A673 (cell line): Measurements from ENCODE around the gene UGGT2. TPM values are rescaled to one million over a fixed set of nuclear protein-coding genes. Genes with fewer than 3 reads are reported as not detected.
"Not testable (repeated sequence)": the region's sequence is repeated elsewhere in the genome, so short reads cannot be mapped to it uniquely, and the experiment has no call there.

Experiments used
- BruUV-seq: library from RNA; stranded (reverse); fragments of 400-500 nt; replicated peaks from 2 replicates; lab custom pipeline; 2021; lab: Mats Ljungman, UMichigan
- CTCF ChIA-PET: fragments of 300-600 bp; sonication (Branson Sonifier 250); formaldehyde crosslinking; loops from one replicate; lab custom pipeline; 2022; ENCODE audit warnings: antibody characterized with exemption; lab: Charles Lee
- POLR2A ChIA-PET: fragments of 300-600 bp; sonication (Branson Sonifier 250); formaldehyde crosslinking; loops from one replicate; lab custom pipeline; 2022; ENCODE audit warnings: antibody characterized with exemption; ENCODE audit not compliant: low non-redundant PET; lab: Charles Lee
- DNase-seq: peaks from one replicate; pipeline ENCODE4 v3.0.0-alpha.2; 2015; ENCODE audit warnings: low spot score
- H3K27ac ChIP-seq: fragments of 200-600 bp; sonication (generic); 2 replicates; pipeline ENCODE4 v1.5.1; 2016; ENCODE audit warnings: mixed run types, low read depth, mild to moderate bottlenecking, mixed read lengths, antibody characterized with exemption, low read length; ENCODE audit not compliant: poor library complexity, severe bottlenecking
- H3K27me3 ChIP-seq: fragments of 200-600 bp; sonication (generic); replicated peaks from 2 replicates; pipeline ENCODE4 v1.6.1; 2017; ENCODE audit warnings: mixed run types, low read depth, mild to moderate bottlenecking, mixed read lengths, antibody characterized with exemption, low read length; ENCODE audit not compliant: insufficient read depth, poor library complexity
- H3K36me3 ChIP-seq: fragments of 200-600 bp; sonication (generic); 2 replicates; pipeline ENCODE4 v1.6.1; 2016; ENCODE audit warnings: mixed run types, mild to moderate bottlenecking, mixed read lengths, antibody characterized with exemption, low read length; ENCODE audit not compliant: insufficient read depth, poor library complexity, severe bottlenecking
- H3K4me1 ChIP-seq: fragments of 200-600 bp; sonication (generic); 2 replicates; pipeline ENCODE4 v1.6.1; 2017; ENCODE audit warnings: mixed run types, mild to moderate bottlenecking, mixed read lengths, antibody characterized with exemption, low read length; ENCODE audit not compliant: insufficient read depth, poor library complexity, severe bottlenecking
- H3K4me3 ChIP-seq: fragments of 200-600 bp; sonication (generic); 2 replicates; pipeline ENCODE4 v1.5.1; 2016; ENCODE audit warnings: low read depth, mixed run types, mild to moderate bottlenecking, mixed read lengths, low read length; ENCODE audit not compliant: poor library complexity, severe bottlenecking
- H3K9me3 ChIP-seq: fragments of 200-600 bp; sonication (generic); 2 replicates; pipeline ENCODE4 v1.6.1; 2016; ENCODE audit warnings: mixed run types, low read depth, mild to moderate bottlenecking, mixed read lengths, antibody characterized with exemption, low read length; ENCODE audit not compliant: poor library complexity, severe bottlenecking
- CTCF ChIP-seq: fragments of 300-800, 200-600 bp; sonication (generic); conservative IDR thresholded peaks from 2 replicates; pipeline ENCODE4 v1.5.1; 2017; ENCODE audit warnings: low read depth, mild to moderate bottlenecking, antibody characterized with exemption, low read length, moderate library complexity, mixed read lengths
- EZH2 ChIP-seq: fragments of 200-600 bp; sonication (generic); IDR thresholded peaks from 2 replicates; pipeline ENCODE4 v1.6.1; 2017; ENCODE audit warnings: borderline replicate concordance, low read depth, mild to moderate bottlenecking, mixed read lengths, antibody characterized with exemption, low read length; ENCODE audit not compliant: poor library complexity, severe bottlenecking
- intact Hi-C: fragments of 100-400 bp; cut with micrococcal nuclease; formaldehyde crosslinking; loops from one replicate; pipeline ENCODE4 v1.10.0; 2022; ENCODE audit not compliant: unreplicated experiment
- total RNA-seq: library from RNA; stranded (reverse); gene quantifications from 2 replicates; pipeline ENCODE4 v1.2.3, GENCODE V29; 2021

UGGT2 gene
- total RNA-seq, 1 experiment from 2014 or later, result 10.1 TPM

GRCh38 chr13:96052656-96053002, 572 bp downstream of the UGGT2 start:
- POLR2A ChIA-PET, result no interaction called here
- no peaks in the 10 kb centered on the region for H3K27me3 ChIP-seq
- BruUV-seq, result no TSS peak
- CTCF ChIA-PET, result no interaction called here
- H3K27ac ChIP-seq, result peak overlapping the region; percentile 38
- H3K4me1 ChIP-seq, result no peaks in the 10 kb centered on the region
- intact Hi-C loops, result no loop called here
- H3K4me3 ChIP-seq, result peak overlapping the region; percentile 74
- TF ChIP-seq CTCF, result no peak
- no peak for TF ChIP-seq EZH2
- DNase-seq, result peak; percentile 58
- H3K9me3 ChIP-seq, result no peaks in the 10 kb centered on the region
- H3K36me3 ChIP-seq, result no peaks in the 10 kb centered on the region

GRCh38 chr13:96051946-96052345, 1.3 kb downstream of the UGGT2 start:
- peak overlapping the region; percentile 74 for H3K4me3 ChIP-seq
- intact Hi-C loops, H3K27me3 ChIP-seq, BruUV-seq, DNase-seq, POLR2A ChIA-PET, H3K36me3 ChIP-seq, H3K27ac ChIP-seq, H3K4me1 ChIP-seq, CTCF ChIA-PET, H3K9me3 ChIP-seq: not testable (repeated sequence)

GRCh38 chr13:96051491-96051890, 1.7 kb downstream of the UGGT2 start:
- H3K27me3 ChIP-seq, H3K9me3 ChIP-seq, BruUV-seq, POLR2A ChIA-PET, H3K36me3 ChIP-seq, DNase-seq, intact Hi-C loops, CTCF ChIA-PET, H3K27ac ChIP-seq, H3K4me1 ChIP-seq, H3K4me3 ChIP-seq: not testable (repeated sequence)

GRCh38 chr13:96050955-96051354, 2.2 kb downstream of the UGGT2 start:
- BruUV-seq, H3K9me3 ChIP-seq, intact Hi-C loops: not testable (repeated sequence)

GRCh38 chr13:96046449-96047126, 6.6 kb downstream of the UGGT2 start:
- H3K4me1 ChIP-seq, intact Hi-C loops, H3K27me3 ChIP-seq, BruUV-seq, H3K36me3 ChIP-seq, DNase-seq, H3K9me3 ChIP-seq, H3K27ac ChIP-seq, H3K4me3 ChIP-seq, POLR2A ChIA-PET, CTCF ChIA-PET: not testable (repeated sequence)

More at GRCh38 chr13:96050955-96051354, 2.2 kb downstream of the UGGT2 start:
- H3K4me3 ChIP-seq, POLR2A ChIA-PET, DNase-seq, H3K27ac ChIP-seq, H3K36me3 ChIP-seq, H3K27me3 ChIP-seq, H3K4me1 ChIP-seq, CTCF ChIA-PET: not testable (repeated sequence)
